Stimulated activated CD4-positive, alpha-beta T cell treated with anti-CD3 and anti-CD28 coated beads, Interleukin-4, amount 100 ng/mL, for 48 hours (primary cell): ENCODE data around the gene ITPKB.
"Not testable (repeated sequence)": the region's sequence is repeated elsewhere in the genome, so short reads cannot be mapped to it uniquely, and the experiment has no call there.

Source experiments
- DNase-seq, 2 donors: peaks; one replicate each; pipeline ENCODE4 v3.0.0-alpha.2; 2020; ENCODE audit warnings: low read depth in 2 of 2

Gene ITPKB

GRCh38 chr1:226731257-226731893 lies 7.7 kb downstream of the ITPKB start:
- no peak for DNase-seq

- no peak for DNase-seq
Observed at GRCh38 chr1:226730836-226731235, 8.2 kb downstream of the ITPKB start.

GRCh38 chr1:226730071-226730470 lies 9.0 kb downstream of the ITPKB start:
- DNase-seq, result no peak

GRCh38 chr1:226728448-226728847 lies 10.6 kb downstream of the ITPKB start:
- DNase-seq, result no peak

- no peak for DNase-seq
Observed at GRCh38 chr1:226725897-226726267, 13.2 kb downstream of the ITPKB start.

- DNase-seq, result no peak
Observed at GRCh38 chr1:226723657-226724532, 15.2 kb downstream of the ITPKB start.

GRCh38 chr1:226722901-226723656 lies 16.0 kb downstream of the ITPKB start:
- no peak for DNase-seq

- DNase-seq, result no peak
Observed at GRCh38 chr1:226722240-226722900, 16.7 kb downstream of the ITPKB start.

- DNase-seq, result not testable (repeated sequence)
Observed at GRCh38 chr1:226720574-226720973, 18.5 kb downstream of the ITPKB start.

- no peak for DNase-seq
Observed at GRCh38 chr1:226719596-226720387, 19.3 kb downstream of the ITPKB start.

- no peak for DNase-seq
Observed at GRCh38 chr1:226717256-226717909, 21.7 kb downstream of the ITPKB start.

GRCh38 chr1:226716577-226716976 lies 22.5 kb downstream of the ITPKB start:
- no peak for DNase-seq

GRCh38 chr1:226714148-226714547 lies 24.9 kb downstream of the ITPKB start:
- no peak for DNase-seq

- DNase-seq, result no peak
Observed at GRCh38 chr1:226712742-226713419, 26.2 kb downstream of the ITPKB start.

GRCh38 chr1:226711976-226712741 lies 26.9 kb downstream of the ITPKB start:
- DNase-seq, result no peak

GRCh38 chr1:226710501-226710900 lies 28.6 kb downstream of the ITPKB start:
- DNase-seq, result no peak

- no peak for DNase-seq
Observed at GRCh38 chr1:226709953-226710352, 29.1 kb downstream of the ITPKB start.

- no peak for DNase-seq
Observed at GRCh38 chr1:226708967-226709396, 30.1 kb downstream of the ITPKB start.

- DNase-seq, result no peak
Observed at GRCh38 chr1:226708342-226708780, 30.7 kb downstream of the ITPKB start.
